Hypothalamus (tissue), 51 donors: ENCODE results near the gene LRP1.

Source experiments
- DNase-seq, 51 donors: peaks; one replicate each; lab custom pipeline; 2025; lab: John Stamatoyannopoulos, UW

The LRP1 gene

DNA sequence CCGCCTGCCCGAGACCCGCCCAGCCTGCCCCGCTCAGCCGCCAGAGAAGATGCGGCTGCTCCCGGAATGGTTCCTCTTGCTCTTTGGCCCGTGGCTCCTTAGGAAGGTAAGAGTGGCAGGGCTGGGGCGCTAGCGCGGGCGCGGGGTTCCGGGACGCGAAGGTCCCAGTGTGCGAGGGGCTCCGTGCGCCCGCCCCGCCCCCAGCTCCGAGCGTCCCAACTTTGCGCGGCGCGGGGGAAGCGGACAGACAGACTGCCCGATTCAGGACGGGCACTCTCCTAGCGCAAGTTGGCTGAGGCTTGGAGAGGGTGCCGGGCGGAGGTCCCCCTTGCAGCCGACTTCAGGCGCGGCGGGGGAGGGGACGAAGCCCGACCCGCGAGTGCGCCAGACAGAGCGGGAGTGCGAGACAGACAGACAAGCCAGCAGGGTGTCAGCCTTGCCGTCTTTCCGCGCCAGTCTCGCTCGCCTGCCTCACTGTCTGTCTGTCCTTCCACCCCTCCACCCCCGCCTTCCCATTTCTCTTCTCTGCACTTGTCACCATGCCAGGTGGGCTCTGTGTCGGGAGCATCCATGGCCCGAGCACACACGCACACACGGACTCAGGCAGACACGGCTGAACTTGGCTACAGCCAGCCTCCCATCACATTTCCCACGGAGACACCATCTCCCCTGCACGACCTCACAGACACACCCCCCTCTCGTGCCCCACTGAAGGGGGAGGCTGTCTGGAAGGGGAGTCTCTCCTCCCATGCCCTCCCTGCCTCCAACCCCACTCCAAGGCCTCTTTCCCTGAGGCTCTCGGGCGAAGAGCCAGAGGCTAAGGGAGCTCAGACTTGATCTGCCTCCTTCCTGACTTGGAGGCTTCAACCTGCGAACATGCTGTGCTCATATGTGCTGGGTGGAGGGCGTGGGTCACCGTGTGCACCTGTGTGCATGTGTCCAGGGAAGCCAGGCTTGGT lies 88.9 kb downstream of the LRP1 start:
- peak in 1 of 51 donors; percentile 7 for DNase-seq

DNA sequence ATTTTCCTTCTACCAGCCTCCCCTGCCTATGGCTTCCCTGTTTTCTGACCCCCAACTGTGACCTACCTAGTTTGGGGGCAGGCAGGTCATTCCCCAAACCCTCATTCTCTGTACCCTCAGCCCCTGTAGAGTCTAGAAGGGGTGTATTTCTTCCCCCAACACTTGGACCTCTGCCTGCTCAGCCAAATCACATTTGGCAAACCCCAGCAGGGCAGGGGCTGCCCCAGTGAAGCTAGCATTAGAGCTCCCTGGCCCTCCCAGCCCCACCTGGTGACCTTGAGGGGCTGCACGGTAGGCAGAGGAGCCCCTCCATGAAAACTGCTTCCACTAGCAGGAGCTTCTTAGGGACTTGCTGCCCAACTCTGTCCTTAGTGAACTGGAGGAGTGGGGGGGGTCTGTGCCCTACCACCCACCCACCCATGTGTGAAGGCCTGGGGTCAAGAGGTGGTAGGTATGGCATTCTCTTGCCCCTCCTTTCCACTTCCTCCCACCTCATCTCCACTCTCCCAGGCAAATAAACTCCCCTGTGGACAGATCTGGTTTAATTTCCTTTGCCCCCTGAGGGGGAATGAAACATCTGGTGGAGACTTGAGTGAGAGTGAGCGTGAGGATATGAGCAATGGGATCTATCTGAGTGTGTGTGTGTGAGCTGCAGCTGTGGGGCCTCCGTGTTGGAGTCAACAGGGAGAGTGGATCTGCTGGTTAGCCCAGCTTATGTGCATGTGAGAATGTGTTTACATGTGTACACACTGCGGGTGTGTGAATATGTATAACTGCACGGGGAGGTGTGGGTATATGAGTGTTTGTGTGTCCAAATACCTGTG lies 90.0 kb downstream of the LRP1 start:
- no peak for DNase-seq

DNA sequence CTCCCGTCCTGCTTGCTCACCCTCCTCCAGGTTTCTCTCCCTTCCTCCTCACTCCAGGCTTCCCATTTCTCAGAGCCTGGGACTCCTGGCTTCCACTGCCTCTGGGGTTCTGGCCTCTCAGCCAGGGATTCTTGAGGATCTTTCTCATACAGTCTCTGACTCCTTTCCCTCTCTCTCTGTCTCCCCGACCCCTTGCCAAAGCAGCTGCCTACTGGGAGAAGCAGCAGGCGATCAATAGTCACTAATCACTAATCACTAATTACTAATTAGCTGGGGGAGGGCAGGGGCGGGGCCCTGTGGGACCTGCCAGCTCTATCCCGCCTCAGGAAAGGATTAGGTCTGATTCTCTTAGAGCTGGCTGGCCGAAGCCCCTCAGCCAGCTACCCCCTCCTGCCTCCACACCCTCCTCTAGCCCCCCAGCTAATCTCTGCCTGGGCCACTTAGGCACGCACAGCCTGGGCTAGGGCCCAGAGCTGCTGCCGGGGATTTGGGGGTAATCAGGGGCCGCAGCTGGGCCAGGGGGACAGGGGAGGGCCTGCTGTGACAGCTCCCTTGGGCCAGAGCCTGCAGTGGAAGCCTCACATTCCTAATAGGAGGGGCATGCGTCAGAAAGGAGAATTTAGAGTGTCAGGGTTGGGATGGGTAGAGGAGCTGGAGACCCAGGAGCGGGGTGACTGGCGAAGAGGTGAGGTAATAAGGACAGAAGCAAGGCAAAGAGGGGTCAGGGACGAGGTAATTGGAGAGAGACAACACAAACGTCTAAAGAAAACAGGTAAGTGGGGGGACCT lies 91.1 kb downstream of the LRP1 start:
- no peak for DNase-seq

DNA sequence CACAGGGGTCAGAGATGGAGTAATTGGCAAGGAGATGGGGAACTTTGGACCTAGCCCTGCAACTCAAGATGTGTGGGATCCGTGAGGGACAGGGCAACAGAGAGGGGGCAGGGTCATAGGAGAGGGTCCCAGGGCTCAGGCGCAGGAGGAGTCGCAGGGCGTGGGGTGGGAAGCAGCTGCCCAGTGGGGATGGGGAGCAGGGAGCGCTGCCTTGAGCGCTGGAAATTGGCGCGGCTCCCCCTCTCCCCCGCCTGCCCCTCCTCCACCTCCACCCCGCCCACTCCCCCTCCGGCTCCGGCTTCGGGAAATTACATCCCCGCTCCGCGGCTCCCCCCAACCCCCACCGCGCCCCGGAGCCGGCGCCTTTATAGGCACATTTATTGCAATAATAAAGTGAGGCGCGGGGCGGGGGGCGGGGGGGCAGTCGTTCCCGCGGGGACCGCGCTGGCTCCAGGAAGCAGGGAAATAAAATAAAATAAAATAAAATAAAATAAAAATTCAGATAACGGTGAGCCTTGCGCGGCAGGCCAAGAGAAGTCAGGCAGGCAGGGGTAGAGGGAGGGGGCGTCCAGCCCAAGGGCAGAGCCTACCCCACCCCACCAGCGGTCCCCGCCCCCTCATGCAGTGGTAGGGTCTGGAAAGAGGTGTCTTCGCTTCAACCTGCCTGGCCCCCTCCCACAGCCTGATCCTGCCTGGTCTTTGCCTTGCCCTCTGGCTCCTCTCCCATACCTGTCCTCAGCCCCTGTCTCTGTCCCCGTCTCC lies 91.9 kb downstream of the LRP1 start:
- DNase-seq = no peak

DNA sequence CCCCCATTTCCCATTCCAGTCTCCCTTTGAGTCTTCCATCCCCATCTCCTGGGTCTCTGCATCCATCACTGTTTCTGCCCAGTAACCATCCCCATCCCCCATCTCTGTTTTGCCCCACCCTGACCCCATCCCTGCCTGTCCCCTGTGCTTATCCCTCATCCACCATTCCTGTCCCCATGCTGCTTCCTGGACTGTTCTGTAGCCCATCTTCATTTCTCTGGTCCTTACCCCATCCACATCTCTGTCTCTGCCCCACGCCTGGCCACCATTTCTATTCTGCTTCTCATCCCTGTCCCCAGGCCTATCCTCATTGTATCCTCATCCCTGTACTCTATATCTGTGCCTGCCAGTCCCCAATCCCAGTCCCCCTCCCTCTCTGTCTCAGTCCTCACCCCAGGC lies 92.5 kb downstream of the LRP1 start:
- DNase-seq = no peak

DNA sequence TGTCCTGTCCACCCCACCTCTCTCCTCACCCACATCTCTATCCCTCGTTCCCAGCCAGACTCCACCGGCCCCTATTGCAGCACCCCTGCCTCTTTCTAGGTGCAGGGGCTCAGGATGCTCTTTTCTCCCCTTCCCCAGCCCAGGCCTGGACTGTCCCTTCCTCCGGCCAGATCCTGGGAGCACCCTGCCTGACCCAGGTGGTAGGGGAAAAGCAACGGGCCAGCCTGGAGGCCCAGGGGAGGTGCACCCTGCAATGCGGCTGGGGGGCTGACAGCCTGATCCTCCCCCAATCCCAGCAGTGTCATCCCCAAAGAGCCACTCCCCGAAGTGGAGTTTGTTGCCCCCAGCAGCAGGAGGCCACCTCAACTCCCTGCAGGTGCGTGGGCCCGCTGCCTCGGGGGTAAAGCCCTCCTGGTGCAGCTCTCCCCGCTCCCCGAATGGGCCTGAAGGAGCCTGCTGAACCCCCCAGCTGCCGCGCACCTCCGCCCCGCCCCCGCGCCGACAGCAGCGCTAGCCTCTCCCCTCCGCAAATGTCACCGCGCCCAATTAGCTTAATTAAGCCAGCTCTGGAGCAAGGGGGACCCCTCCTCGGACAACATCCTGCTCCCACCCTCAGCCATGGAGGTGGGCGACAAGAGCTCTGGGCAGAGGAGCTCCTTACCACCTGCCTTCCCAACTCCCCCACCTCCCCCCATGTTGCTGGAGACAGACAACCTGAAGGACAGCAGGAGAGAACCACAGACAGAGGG lies 93.1 kb downstream of the LRP1 start:
- DNase-seq = no peak

DNA sequence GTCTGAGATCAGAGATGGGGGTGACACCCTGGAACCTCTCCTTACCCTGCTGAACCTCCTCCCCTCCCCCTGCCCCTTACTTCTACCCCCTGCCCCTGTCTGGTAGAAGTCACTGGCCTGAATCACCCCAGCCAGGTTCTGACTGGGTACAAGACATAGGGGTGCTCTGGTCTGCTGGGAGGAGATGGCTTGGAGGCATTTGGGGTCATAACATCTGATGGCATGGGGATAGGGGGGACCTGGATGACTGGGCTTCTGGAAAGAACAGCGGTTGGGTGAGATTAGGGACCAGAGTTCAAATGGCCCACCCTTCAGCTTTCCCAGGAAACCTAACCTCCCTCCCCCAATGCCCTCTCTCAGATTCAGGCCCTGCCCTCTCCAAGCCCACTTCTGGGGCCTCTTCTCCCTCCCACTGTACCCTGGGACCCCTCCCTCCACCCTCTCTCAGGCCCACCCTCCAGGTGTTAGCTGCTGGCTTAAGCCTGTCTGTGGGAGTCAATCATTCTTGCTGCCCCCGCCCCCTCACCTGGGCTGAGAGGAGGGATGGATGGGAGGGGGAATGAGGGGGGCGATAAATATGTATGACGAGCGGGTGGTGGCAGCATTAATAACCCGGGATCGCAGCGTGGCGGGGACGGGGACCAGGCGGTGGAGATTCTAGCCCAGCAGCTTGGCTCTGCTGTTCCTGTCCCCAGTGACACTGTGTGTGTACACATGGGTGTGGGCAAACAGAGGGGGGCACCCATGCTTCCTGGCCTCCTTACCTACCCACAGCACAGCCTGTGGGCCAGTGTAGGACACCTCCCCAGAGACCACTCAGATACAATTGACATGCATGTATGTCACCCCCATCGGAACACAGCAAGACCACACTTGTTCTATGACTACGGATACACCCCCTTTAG lies 94.3 kb downstream of the LRP1 start:
- DNase-seq = no peak

DNA sequence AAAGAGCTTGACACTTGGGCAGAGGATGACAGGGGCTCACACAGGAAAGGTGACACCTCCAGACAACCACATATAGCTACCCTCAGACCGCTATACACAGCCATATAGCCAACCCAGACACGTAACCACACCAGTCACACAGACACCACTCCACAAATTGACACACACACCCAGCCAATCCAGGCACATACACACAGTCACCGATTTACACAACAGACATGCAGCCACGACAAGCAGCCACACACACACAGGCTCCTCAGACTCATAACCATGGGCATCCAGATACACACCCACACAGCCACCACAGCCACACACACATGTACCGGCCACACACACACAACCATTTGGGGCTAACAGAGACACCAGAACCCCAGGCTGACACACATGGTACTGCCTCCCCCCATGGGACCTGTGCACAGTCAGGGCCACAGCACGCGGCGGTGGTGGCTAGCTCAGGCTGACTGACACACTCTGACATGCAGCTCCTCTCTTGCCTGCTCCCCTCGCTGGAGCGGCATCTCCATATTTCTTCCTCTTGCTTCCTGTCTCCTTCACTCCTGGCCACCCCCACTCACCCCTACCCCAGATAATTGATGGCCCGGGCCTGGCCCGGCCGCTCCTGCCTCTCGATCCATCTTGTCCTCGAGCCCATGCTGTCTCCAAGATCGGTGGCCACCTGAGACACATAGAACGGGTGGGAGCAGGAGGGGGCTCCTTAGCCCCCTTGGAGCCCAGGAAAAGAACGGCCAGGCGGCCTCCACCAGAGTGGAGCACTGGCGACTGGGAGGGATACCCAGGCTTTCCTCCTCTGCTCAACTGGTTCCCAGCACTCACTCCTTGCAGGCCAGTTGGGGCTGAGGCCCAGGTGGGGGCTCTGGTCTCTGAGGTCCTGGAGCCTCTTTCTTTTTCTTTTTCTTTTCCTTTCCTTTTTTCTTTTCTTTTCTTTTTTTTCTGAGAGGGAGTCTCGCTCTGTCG lies 95.2 kb downstream of the LRP1 start:
- DNase-seq = peak in 1 of 51 donors; percentile 7

DNA sequence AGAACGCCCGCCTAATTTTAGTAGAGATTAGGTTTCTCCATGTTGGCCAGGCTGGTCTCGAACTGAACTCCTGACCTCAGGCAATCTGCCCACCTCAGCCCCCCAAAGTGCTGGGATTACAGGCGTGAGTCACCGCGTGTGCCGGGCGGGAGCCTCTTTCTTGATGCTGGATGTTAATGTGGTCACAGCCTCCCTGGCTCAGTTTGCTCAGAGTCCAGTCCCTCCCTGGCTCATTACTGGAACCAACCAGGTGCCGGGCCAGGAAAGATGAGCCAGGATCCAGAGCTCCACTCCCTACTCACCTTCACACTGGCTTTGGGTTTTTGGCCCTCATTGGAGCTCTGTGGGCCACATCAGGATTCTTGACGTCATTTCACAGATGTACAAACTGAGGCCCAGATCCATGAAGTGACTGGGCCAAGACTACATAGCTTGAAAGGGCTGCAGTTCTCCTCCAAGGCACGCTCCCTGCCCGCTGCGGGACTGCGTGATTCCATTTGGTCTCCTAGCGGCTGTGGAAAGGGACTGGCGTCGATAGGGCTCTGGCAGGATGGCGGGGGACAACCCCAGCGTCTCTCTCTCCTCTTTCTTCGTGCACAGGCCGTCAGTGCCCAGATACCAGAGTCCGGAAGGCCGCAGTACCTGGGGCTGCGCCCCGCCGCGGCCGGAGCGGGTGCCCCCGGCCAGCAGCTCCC lies 96.1 kb downstream of the LRP1 start:
- no peak for DNase-seq

DNA sequence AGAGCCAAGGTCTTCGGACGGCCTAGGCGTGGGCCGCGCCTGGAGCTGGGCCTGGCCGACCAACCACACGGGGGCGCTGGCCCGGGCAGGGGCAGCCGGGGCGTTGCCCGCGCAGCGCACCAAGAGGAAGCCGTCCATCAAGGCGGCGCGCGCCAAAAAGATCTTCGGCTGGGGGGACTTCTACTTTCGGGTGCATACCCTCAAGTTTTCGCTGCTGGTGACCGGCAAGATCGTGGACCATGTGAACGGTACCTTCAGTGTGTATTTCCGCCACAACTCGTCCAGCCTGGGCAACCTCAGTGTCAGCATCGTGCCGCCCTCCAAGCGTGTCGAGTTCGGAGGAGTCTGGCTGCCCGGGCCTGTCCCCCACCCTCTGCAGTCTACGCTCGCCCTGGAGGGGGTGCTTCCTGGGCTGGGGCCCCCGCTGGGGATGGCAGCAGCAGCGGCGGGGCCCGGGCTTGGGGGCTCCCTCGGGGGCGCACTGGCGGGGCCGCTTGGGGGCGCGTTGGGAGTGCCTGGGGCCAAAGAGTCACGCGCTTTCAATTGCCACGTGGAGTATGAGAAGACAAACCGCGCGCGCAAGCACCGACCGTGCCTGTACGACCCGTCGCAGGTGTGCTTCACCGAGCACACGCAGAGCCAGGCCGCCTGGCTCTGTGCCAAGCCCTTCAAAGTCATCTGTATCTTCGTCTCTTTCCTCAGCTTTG lies 96.8 kb downstream of the LRP1 start:
- peak in 2 of 51 donors; percentile 11 to 24 for DNase-seq

DNA sequence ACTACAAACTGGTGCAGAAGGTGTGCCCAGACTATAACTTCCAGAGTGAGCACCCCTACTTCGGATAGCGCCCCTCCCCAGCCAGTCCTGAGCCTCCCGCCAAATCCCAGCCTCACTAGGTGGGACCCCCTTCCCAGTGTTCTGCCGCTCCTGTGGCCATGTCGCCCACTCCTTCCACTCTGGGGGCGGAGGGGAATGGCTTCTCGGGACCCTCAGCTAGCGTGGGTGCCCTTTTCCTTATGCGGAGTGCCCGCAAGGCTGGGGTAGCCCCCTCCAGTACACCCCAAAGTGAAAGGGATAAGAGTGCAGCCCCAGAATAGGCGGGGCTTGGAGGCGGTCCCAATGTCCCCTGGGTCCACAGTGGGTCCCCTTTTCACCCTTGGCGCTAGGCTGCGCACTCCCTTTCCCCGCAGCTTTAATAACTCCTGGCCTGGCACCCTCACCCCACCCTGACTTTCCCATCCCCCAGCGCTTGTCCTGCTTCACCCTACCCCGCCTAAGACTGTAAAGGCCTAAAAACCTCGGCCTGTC lies 97.5 kb downstream of the LRP1 start:
- DNase-seq = no peak

DNA sequence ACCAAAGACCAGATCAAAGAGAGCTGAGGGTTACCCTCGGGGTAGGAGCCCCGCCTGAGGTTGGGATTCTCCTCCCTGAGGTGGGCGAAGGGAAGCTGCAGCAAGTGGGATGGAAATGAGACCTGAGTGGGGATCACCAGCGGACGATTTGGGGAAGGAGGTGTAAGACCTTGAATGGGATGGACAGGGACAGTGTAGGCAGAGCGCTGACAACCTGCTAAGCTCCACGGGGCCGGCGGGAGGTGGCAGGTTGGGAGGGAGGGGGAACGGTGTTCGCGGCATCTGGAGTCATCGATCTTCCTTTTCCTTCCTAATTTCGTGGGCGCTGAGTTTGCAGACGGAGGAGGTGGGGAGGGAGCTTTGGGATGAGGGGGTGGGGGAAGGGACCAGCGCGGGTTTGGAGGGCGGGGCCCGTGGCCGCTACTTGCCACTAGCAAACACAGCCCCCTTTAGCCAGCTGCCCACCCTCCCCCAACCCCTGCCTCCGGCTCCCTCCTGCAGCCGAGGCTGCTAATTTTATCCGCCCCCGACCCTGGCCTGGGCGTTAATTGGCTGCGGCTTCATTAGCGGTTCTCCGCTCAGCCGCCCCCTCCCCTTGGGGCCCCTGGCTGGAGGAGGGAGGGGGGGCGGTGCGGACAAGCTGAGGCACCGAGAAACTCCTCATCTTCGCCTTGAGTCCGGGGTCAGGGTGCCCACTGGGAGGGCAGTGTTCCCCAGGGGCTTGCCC lies 98.5 kb downstream of the LRP1 start:
- DNase-seq = no peak

DNA sequence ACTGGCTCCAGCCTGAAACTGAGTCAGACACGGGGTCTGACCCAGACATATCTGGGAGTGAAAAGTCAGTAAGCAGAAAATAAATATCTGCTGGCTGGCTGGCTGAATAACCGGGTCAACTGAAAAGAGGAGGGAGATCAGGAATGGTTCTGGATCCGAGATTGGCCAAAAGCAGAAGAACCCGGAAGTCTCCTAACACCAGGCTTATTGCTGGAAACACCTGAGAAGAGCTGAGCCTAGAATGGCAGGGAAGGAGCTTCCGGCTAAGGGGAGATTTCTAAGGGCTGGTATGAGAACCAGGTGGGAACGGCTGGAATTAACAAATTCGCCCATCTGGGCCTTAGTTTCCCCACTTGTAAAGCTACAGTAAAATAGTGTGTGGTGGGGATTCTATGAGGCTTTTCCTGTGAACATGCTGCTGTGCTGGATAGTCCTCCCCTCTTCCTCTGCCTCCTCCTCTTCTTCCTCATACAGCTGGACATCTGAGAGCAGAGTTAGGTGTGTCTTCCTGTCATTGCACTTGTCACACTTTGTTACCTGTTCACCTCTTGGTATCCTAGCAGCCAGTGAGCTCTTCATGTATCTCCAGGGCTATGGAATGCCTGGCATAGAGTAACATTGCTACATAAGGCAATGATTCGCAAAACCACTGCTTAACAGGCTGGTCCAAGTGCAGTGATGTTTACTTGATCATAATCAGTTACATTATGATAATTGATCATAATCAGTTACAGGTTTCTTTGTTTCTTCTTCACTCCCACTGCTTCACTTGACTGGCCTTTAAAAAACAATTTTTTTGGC lies 99.2 kb downstream of the LRP1 start:
- DNase-seq = no peak

DNA sequence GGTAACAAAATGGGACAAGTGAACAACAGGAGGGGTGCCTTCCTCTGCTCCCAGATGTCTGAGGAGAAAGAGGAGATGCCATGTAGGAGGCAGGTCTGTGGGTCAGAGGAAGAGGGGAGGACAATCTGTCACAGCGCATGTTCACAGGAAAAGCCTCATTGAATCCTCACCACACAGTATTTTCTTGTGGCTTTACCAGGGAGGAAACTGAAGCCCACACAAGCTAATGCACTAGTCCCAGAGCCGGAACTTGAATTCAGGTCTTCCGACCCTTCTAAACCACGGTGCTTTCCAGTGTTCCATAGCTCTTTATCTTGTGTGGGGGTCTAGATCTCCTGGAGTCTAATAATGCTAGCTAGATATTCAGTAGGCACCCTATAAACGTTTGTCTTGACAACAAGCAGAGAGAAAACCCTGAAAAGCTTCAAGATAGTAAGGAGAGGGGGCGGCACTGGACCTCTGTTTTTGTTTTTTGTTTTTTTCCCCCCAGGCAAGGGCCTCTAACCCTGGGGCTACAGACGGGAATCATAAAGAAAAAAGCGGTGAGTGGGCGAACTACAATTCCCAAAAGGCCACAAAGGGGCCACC lies 100.9 kb downstream of the LRP1 start:
- DNase-seq = no peak
